Activated T-helper 1 cell treated with anti-CD3 and anti-CD28 coated beads, Interleukin-12 subunit alpha, Interleukin-12 subunit beta, Interleukin-2, Interleukin-4 antibody, amounts not matched to agents 30 ng/mL and 10 ng/mL and 1 ng/mL, durations not matched to agents 14 hours and 24 hours and 36 hours (primary cell): Measurements from ENCODE around the gene GBF1. TPM values are rescaled to one million over a fixed set of nuclear protein-coding genes. Genes with fewer than 3 reads are reported as not detected.
"Not testable (repeated sequence)": the region's sequence is repeated elsewhere in the genome, so short reads cannot be mapped to it uniquely, and the experiment has no call there.

Source experiments
- DNase-seq: peaks from one replicate; pipeline ENCODE4 v3.0.0; 2021; ENCODE audit warnings: low spot score
- H3K27ac Mint-ChIP-seq: one replicate; pipeline ENCODE4 v1.8.0; 2021; ENCODE audit warnings: mild to moderate bottlenecking, mixed read lengths
- H3K27me3 Mint-ChIP-seq: one replicate; pipeline ENCODE4 v1.8.0; 2022; ENCODE audit warnings: mild to moderate bottlenecking, moderate library complexity, mixed read lengths; ENCODE audit not compliant: insufficient read depth
- H3K36me3 Mint-ChIP-seq: one replicate; pipeline ENCODE4 v1.8.0; 2021; ENCODE audit warnings: low read depth, mixed read lengths
- H3K4me1 Mint-ChIP-seq: one replicate; pipeline ENCODE4 v1.8.0; 2021; ENCODE audit warnings: low read depth, mixed read lengths
- H3K4me3 Mint-ChIP-seq: one replicate; pipeline ENCODE4 v1.8.0; 2021; ENCODE audit warnings: mild to moderate bottlenecking, moderate library complexity, mixed read lengths
- H3K9me3 Mint-ChIP-seq: one replicate; pipeline ENCODE4 v1.8.0; 2021; ENCODE audit warnings: mixed read lengths
- intact Hi-C: fragments of 100-400 bp; cut with micrococcal nuclease; formaldehyde crosslinking; loops from one replicate; pipeline ENCODE4 v1.15.1; 2024
- total RNA-seq: library from RNA; stranded (reverse); gene quantifications from 2 replicates; pipeline ENCODE4 v1.2.3, GENCODE V29; 2022

Gene GBF1
- total RNA-seq, 1 donor from 2014 or later = 46.7 TPM

DNA sequence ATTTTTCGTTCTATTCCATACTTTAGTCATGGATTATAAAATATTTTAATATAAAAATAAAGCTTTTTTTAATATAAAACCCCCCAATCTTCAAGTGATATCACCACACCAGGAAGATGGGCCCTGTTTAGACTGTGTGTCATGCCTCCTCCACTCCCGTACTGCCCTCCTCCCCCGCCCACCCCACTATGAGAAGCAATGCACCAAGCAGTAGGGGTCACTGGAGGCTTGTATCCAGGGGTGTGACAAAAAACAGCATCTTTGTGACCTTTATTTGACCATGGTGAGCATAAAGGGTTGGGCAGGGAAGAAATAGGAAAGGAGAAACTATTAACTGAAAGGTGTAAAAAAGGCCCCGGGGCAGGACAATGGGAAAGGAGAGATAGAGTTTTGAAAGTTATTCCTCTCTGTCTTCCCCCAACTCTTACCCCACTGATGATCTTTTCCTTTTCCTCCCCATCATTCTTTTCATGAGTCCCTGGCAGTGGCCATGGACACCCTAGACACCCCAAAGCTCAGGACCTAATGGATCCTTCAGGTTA, 7.5 kb upstream of the GBF1 start:
- Mint-ChIP-seq H3K27me3 (peaks cover 51% of the 10 kb centered on the region), H3K4me3 (no peak overlapping the region), H3K9me3 (no peaks in the 10 kb centered on the region), H3K4me1 (peaks cover 7% of the 10 kb centered on the region), H3K27ac (no peak overlapping the region), H3K36me3 (no peaks in the 10 kb centered on the region)
- no peak for DNase-seq
- intact Hi-C loops = no loop called here

DNA sequence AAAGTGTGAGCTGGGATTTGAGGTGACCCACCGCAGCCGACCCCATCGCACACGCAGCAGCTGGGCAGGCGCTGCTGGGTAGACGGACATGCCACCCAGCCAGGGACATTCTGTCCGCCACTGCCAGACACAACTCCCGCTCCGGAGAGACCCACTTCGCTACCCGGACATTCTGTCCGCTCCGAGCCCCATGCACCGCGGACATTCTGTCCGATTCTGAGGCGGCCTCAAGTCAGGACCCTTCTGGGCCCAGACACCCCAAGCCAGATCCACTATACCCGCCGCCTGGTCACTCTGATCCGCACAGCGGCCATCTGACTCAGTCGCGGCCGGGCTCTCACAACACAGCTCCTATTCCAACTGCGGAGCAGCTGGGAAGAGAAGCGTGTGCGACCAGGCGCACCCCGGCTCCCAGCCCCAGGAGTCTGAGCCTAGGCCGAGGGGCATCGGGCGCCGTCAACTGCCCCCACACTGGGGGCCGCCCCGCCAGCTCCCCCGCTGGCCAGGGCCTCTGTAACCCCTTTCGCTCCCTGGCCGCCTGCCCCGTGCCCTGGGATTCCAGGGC, 4.8 kb upstream of the GBF1 start:
- Mint-ChIP-seq H3K27ac (no peak overlapping the region), H3K27me3 (peaks cover 43% of the 10 kb centered on the region), H3K4me3 (peak overlapping the region; percentile 27), H3K4me1 (peaks cover 16% of the 10 kb centered on the region), H3K9me3 (no peaks in the 10 kb centered on the region), H3K36me3 (no peaks in the 10 kb centered on the region)
- no peak for DNase-seq
- intact Hi-C loops = loop anchor here (1.0 to 10.0 kb wide), 7 partner anchors 9 to 474 kb away; partner anchors contain the start of genes ACTR1A, ARL3, ELOVL3 and NOLC1

GRCh38 chr10:102241032-102241443, 4.3 kb upstream of the GBF1 start:
- Mint-ChIP-seq H3K36me3 (no peaks in the 10 kb centered on the region), H3K27ac (no peak overlapping the region), H3K27me3 (peaks cover 39% of the 10 kb centered on the region), H3K9me3 (no peaks in the 10 kb centered on the region), H3K4me1 (peaks cover 16% of the 10 kb centered on the region), H3K4me3 (peak overlapping the region; percentile 60)
- intact Hi-C loops = loop anchor here (1.0 to 10.0 kb wide), 7 partner anchors 10 to 474 kb away; partner anchors contain the start of genes ACTR1A, ARL3, ELOVL3 and NOLC1
- no peak for DNase-seq

GRCh38 chr10:102241444-102242117, 3.8 kb upstream of the GBF1 start, which contains the start of gene PITX3:
TSS of gene PITX3 (minus strand) at chr10:102241512. CDS start at chr10:102232080, 9,432 bp downstream.
- peak; percentile 93 for DNase-seq
- Mint-ChIP-seq H3K4me3 (peak within 1 kb of the TSS; percentile 78), H3K4me1 (peaks cover 21% of the 10 kb centered on the region), H3K27me3 (peaks cover 38% of the 10 kb centered on the region), H3K36me3 (peaks cover 4% of the 10 kb centered on the region), H3K9me3 (no peaks in the 10 kb centered on the region), H3K27ac (peak within 1 kb of the TSS; percentile 25)
- intact Hi-C loops = loop anchor here (1.0 to 10.0 kb wide), 7 partner anchors 10 to 473 kb away; partner anchors contain the start of genes ACTR1A, ARL3, ELOVL3 and NOLC1

- DNase-seq = no peak
- peak overlapping the region; percentile 1 for H3K27ac Mint-ChIP-seq
- peaks cover 5% of the 10 kb centered on the region for H3K36me3 Mint-ChIP-seq
- peak overlapping the region; percentile 78 for H3K4me3 Mint-ChIP-seq
- intact Hi-C loops = loop anchor here (10.0 kb wide), 1 partner anchor 473 kb away; the partner anchor contains the start of genes ARL3 and SFXN2
- H3K27me3 Mint-ChIP-seq = peaks cover 34% of the 10 kb centered on the region
- H3K9me3 Mint-ChIP-seq = no peaks in the 10 kb centered on the region
- H3K4me1 Mint-ChIP-seq = peaks cover 26% of the 10 kb centered on the region
These were observed 3.2 kb upstream of the GBF1 start for GRCh38 chr10:102242118-102242485.

- peaks cover 38% of the 10 kb centered on the region for H3K4me1 Mint-ChIP-seq
- no peaks in the 10 kb centered on the region for H3K9me3 Mint-ChIP-seq
- H3K36me3 Mint-ChIP-seq = peaks cover 14% of the 10 kb centered on the region
- peak overlapping the region; percentile 5 for H3K4me3 Mint-ChIP-seq
- intact Hi-C loops = loop anchor here (10.0 kb wide), 1 partner anchor 471 kb away; the partner anchor contains the start of genes ARL3 and SFXN2
- peaks cover 25% of the 10 kb centered on the region for H3K27me3 Mint-ChIP-seq
- DNase-seq = no peak
- H3K27ac Mint-ChIP-seq = no peak overlapping the region
These were observed 2.0 kb upstream of the GBF1 start for GRCh38 chr10:102243309-102243708.

- Mint-ChIP-seq H3K36me3 (peaks cover 18% of the 10 kb centered on the region), H3K27me3 (peaks cover 8% of the 10 kb centered on the region), H3K4me1 (peaks cover 38% of the 10 kb centered on the region), H3K27ac (peak overlapping the region; percentile 91), H3K4me3 (peak overlapping the region; percentile 96), H3K9me3 (no peaks in the 10 kb centered on the region)
- no peak for DNase-seq
- intact Hi-C loops = loop anchor here (1.0 to 10.0 kb wide), 13 partner anchors 15 to 469 kb away; partner anchors contain the start of genes ACTR1A, ARL3, ARMH3 and CUEDC2
These were observed 560 bp downstream of the GBF1 start for GRCh38 chr10:102245932-102246251.

DNA sequence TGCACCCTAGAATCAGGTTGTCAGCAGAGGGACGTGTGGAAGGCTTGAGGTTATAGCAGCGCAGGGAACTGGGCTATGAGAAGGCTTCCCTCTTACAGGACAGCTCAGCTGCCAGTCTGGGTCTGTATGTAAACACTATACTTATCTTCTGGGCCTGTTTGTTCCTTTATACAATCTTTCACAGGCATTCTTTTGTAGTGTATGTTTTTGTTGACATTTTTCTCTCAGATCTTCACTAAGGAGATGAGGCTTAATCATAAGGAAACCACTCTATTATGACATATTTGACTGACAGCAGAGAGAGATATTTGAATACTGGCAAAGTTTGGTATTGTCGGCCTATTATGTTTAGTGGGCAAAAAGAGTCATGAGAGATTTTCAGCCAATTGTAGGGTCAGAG, 929 bp downstream of the GBF1 start:
- Mint-ChIP-seq H3K27me3 (peaks cover 5% of the 10 kb centered on the region), H3K36me3 (peaks cover 19% of the 10 kb centered on the region), H3K4me1 (peaks cover 38% of the 10 kb centered on the region), H3K9me3 (no peaks in the 10 kb centered on the region), H3K27ac (peak overlapping the region; percentile 69), H3K4me3 (peak overlapping the region; percentile 96)
- DNase-seq = no peak
- intact Hi-C loops = loop anchor here (10.0 kb wide), 1 partner anchor 469 kb away; the partner anchor contains the start of genes ARL3 and SFXN2

DNA sequence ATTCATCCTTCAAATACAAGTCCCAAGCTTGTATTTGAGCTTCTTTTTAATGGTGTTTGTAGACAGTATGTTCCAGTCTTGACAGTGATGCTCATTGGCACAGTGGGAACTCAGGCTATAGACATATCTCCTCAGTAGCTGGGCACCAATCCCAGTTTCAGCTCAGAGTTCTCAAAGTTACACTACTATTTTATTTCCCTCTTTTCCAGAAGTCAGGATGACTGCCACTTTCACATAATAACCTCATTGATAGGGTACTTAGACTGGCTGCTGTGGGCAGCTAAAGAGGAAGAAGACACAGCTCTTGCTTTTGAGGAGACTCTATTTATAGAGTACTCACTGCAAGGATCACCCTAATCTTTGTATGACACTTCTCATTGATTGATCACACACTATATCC, 2.4 kb downstream of the GBF1 start:
- Mint-ChIP-seq H3K4me1 (peaks cover 30% of the 10 kb centered on the region), H3K27ac (peak overlapping the region; percentile 4), H3K36me3 (peaks cover 19% of the 10 kb centered on the region), H3K4me3 (peak overlapping the region; percentile 96), H3K27me3 (no peaks in the 10 kb centered on the region), H3K9me3 (no peaks in the 10 kb centered on the region)
- no peak for DNase-seq
- intact Hi-C loops = loop anchor here (10.0 kb wide), 1 partner anchor 467 kb away; the partner anchor contains the start of genes ARL3 and SFXN2

GRCh38 chr10:102252508-102252907, 7.2 kb downstream of the GBF1 start:
- H3K9me3 Mint-ChIP-seq, H3K27me3 Mint-ChIP-seq, intact Hi-C loops, DNase-seq, H3K27ac Mint-ChIP-seq, H3K4me3 Mint-ChIP-seq: not testable (repeated sequence)
- Mint-ChIP-seq H3K4me1 (peaks cover 12% of the 10 kb centered on the region), H3K36me3 (peaks cover 21% of the 10 kb centered on the region)

- H3K27me3 Mint-ChIP-seq = no peaks in the 10 kb centered on the region
- H3K27ac Mint-ChIP-seq = no peak overlapping the region
- no peaks in the 10 kb centered on the region for H3K9me3 Mint-ChIP-seq
- intact Hi-C loops = no loop called here
- H3K4me3 Mint-ChIP-seq = no peak overlapping the region
- peaks cover 5% of the 10 kb centered on the region for H3K4me1 Mint-ChIP-seq
- peaks cover 21% of the 10 kb centered on the region for H3K36me3 Mint-ChIP-seq
- DNase-seq = no peak
These were observed 9.1 kb downstream of the GBF1 start for GRCh38 chr10:102254426-102254825.

- no peak overlapping the region for H3K27ac Mint-ChIP-seq
- no peak for DNase-seq
These were observed 10.1 kb downstream of the GBF1 start for GRCh38 chr10:102255404-102255803.

GRCh38 chr10:102261196-102261595, 15.9 kb downstream of the GBF1 start:
- H3K4me3 Mint-ChIP-seq = no peak overlapping the region
- no peak overlapping the region for H3K27ac Mint-ChIP-seq
- no peak for DNase-seq
- H3K27me3 Mint-ChIP-seq = no peaks in the 10 kb centered on the region
- intact Hi-C loops = no loop called here
- H3K9me3 Mint-ChIP-seq = no peaks in the 10 kb centered on the region
- peaks cover 9% of the 10 kb centered on the region for H3K4me1 Mint-ChIP-seq
- H3K36me3 Mint-ChIP-seq = peaks cover 32% of the 10 kb centered on the region

More at GRCh38 chr10:102255404-102255803, 10.1 kb downstream of the GBF1 start:
- Mint-ChIP-seq H3K4me1 (peaks cover 5% of the 10 kb centered on the region), H3K36me3 (peaks cover 26% of the 10 kb centered on the region), H3K27me3 (no peaks in the 10 kb centered on the region), H3K4me3 (no peak overlapping the region), H3K9me3 (no peaks in the 10 kb centered on the region)
- intact Hi-C loops = no loop called here
